ENCODE results near the gene POC1B.
A peak's percentile ranks its signal among the peaks of the same experiment; 100 is the strongest.
"Not testable (repeated sequence)": the region's sequence is repeated elsewhere in the genome, so short reads cannot be mapped to it uniquely, and the experiment has no call there.

Gene POC1B

DNA sequence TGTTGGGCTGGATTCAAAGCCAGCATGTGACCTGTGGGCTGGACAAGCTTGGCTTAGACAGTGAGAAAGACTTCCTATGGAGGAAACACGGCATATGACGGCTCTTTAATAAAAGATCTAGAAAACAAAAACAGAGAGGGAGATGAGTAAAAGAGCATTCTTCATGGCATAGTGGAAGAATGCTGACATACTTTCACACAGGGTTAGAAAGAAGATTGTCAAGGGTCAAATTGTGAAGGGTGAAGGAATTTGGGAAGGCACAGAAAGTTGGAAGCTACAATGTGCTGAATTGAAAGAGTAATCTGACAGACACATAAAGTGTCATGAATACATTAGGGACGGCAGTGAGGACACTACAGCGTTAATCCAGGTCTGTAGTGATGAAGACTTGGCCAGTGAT lies 64.7 kb downstream of the POC1B start:
- TF ChIP-seq ZFX (IDR thresholded peaks at IDR 0.05) (no peak), CTCF (conservative IDR thresholded peaks at IDR 0.05) (no peak)
- no peak overlapping the region for H3K27ac ChIP-seq

DNA sequence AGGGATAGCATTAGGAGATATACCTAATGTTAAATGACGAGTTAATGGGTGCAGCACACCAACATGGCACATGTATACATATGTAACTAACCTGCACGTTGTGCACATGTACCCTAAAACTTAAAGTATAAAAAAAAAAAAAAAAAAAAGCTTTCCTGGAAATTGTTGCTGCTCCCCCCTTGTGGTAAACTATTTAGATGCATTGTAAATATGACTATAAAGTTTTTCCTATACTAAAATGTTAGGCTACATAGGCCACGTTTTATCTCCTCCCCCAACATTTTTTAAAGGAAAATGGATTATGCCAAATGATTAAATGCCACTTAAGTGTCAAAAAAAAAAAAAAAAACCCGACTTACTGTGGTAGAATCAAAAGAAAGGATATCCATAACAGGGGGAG lies 66.6 kb downstream of the POC1B start:
- H3K27ac ChIP-seq = not testable (repeated sequence)

DNA sequence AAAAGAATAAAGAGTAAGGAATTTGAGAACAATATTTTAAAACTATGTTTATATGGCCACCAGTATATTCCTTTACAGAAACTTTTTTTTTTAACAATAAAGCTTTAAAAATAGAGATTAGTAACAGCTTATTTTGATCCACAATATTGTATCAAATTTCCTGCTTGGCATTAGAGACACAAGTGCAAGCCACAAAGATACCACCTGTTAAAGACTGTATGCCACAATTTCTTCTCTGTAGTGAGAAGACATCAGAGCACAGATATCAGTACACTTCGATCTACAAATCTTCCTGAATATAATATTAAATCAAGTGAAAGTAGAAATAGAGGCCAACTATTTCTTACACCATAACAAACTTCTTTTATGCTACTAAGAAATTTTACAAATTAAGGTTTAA lies 69.3 kb downstream of the POC1B start:
- no peak overlapping the region for H3K27ac ChIP-seq
- TF ChIP-seq ZFX (IDR thresholded peaks at IDR 0.05) (no peak), CTCF (conservative IDR thresholded peaks at IDR 0.05) (no peak)

More for the DNA sequence above, 66.6 kb downstream of the POC1B start:
- peak; percentile 34 for TF ChIP-seq CTCF (conservative IDR thresholded peaks at IDR 0.05)

- no peak overlapping the region for H3K27ac ChIP-seq
- TF ChIP-seq ZFX (IDR thresholded peaks at IDR 0.05) = no peak
- TF ChIP-seq CTCF (conservative IDR thresholded peaks at IDR 0.05) = no peak
Observed at GRCh38 chr12:89454080-89454848, 71.6 kb downstream of the POC1B start.

GRCh38 chr12:89453121-89453978 lies 72.5 kb downstream of the POC1B start:
- no peak for TF ChIP-seq CTCF (conservative IDR thresholded peaks at IDR 0.05)
- TF ChIP-seq ZFX (IDR thresholded peaks at IDR 0.05) = no peak
- H3K27ac ChIP-seq = no peak overlapping the region

- H3K27ac ChIP-seq = no peak overlapping the region
- TF ChIP-seq CTCF (conservative IDR thresholded peaks at IDR 0.05) (no peak), ZFX (IDR thresholded peaks at IDR 0.05) (no peak)
Observed at GRCh38 chr12:89451841-89452251, 74.0 kb downstream of the POC1B start.

DNA sequence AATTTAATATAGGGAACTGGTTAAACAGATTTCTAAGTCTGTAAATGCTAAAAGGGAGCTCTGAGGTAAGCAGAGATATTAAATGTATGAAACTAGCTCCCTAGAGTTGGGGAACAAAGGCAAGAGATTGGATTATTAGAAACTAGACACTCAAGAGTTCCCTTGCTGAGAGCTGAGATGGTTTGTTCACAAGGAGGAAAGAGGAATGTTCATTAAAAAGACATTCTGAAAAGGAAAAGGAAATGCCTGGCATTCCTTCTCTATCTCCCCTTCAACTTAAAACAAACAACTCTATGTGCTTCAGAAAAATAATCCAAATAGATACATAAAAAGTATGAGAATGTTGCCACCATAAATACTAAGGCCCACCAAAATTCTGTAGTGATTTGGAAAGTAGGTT lies 74.9 kb downstream of the POC1B start:
- TF ChIP-seq CTCF (conservative IDR thresholded peaks at IDR 0.05) (no peak), ZFX (IDR thresholded peaks at IDR 0.05) (no peak)
- no peak overlapping the region for H3K27ac ChIP-seq
